CD4-positive, alpha-beta T cell treated with Interleukin-21 for 1 hour (primary cell): ENCODE data around the gene KCNG2.

Experiments
- DNase-seq: peaks from one replicate; pipeline ENCODE4 v3.0.0-alpha.2; 2020

The KCNG2 gene

GRCh38 chr18:79823120-79823519, 25.4 kb downstream of the KCNG2 start:
- no peak for DNase-seq

DNA sequence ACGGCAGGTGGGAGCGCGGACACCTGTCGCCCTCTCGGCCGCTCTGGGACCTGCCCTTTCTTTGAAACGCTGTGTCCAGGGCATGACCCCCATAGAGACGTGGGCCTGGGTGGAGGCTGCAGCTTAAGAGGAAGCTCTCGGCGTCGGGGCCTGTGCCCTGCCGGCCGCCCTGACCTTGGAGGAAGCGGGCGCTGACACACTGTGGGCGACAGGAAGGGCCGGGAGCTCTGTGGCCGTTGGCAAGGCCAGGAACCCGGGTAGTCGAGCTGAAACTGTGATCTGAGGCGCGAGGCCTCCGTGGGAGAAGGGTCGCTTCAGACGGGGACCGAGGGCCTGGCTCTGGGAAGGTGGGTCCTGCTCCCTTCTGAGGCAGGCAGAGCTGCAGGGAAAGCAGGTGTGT, 28.2 kb downstream of the KCNG2 start:
- DNase-seq = no peak

DNA sequence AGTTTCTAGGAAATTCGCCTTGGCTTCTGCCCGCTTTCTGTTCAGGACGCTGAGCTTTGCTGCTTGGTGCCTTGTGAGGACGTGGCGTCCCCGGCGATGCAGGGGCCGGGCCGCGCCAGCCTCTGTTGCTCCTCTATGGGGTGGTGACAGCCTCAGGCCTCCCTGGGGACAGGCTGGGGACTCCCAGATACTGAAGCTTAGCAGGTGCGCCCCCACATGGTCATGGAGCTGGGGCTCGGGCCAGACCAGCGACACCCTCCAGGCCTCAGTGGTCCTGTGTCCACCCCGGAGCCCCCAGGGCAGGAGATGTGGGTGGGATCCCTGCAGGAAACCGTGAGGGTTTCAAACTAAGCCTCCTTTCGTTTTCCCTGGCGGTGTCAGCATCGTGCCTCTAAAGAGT, 29.2 kb downstream of the KCNG2 start:
- DNase-seq = no peak

GRCh38 chr18:79828258-79828657, 30.5 kb downstream of the KCNG2 start:
- no peak for DNase-seq

- DNase-seq = no peak
These were observed 31.6 kb downstream of the KCNG2 start for GRCh38 chr18:79829136-79829854.

GRCh38 chr18:79832169-79832568, 34.4 kb downstream of the KCNG2 start:
- no peak for DNase-seq

DNA sequence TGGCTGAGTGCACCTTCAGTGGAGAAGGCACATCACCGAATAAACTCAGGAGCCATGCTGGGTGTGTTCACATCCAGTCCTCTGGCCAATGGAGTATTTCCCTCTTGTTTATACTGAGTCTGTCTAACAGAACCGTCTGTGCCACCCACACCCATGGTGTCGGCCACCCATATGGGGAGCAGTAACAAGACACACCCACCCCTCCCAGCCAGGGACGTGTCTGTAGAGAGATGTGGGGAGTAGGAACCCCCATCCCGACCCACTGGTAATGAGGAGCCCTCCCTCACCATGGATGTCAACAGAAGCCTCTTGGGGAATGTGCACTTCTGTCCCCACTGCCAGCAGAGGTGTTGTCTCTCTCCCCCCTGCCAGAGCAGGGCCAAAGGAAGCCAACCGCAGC, 37.1 kb downstream of the KCNG2 start:
- no peak for DNase-seq

DNA sequence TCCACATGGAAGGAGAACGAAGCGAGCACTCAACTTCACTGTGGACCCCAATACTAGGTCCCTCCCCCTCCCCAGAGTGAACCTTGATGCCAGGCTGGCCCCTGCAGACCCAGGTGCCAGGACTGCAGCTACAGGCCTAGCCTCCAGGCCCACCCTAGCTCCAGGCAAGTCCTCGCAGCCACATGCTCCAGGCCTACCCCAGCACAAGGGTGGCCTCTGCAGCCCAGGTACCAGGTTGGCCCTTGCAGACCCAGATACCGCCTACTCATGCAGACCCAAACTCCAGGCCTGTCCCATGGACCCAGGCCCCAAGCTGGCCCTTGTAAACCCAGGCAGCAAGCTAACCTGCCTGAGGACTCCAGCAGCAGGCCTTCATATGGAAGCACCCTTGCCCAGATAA, 44.2 kb downstream of the KCNG2 start:
- no peak for DNase-seq

DNA sequence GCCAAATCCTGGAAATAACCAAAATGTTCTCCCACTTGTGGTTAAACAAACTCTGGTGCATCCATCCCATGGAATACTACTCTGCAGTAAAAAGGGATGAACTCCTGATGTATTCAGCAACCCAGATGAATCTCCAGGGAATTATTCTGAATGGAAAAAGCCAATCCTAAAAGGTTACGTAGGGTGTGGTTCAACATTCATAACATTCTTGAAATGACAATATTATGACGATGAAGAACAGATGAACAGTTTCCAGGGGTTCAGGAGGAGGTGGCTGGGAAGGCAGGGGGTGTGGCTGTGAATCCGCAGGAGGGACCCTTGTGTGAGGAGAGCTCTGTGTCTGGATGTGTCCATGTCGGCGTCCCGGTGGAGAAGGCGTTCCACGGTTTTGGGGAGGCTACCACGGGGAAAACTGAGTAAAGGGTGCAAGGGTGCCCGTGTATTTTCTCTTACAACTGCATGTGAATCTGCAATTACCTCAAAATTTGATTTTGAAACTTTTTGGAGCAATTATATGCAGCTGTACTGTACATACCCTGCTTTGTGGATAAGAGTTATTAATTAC, 47.3 kb downstream of the KCNG2 start:
- no peak for DNase-seq

- no peak for DNase-seq
These were observed 49.3 kb downstream of the KCNG2 start for GRCh38 chr18:79846936-79847557.

DNA sequence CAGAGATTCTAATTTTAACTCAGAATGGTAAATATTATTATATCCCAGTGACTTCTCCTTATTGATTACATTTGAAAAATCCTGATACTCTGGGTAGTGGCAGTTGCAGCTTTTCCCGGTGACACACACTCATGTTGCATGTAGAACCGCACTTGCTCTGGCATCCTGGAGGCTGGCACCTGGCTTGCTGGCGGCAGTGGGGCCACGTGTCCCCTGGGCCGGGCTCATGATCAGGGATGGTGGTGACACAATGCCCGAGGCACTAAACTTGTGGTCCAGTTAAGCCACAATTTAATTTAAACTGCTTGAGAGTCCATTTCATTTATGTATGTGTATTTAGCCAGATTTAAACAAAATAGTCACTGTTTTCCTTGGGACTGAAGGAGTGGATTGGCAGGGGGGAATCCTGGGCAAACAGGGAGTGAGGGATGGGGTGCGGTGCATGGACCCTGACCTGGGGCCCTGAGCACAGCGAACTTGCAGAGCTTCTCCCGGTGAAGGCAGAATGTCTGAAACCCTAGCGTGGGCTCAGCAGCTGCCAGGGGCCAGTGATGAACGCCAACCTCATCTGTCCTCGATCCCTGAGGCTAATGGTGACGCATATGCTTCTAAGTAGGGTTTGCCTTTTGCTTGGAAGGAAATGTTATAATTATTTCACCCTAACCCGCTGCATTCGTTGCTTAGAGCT, 50.0 kb downstream of the KCNG2 start:
- no peak for DNase-seq

DNA sequence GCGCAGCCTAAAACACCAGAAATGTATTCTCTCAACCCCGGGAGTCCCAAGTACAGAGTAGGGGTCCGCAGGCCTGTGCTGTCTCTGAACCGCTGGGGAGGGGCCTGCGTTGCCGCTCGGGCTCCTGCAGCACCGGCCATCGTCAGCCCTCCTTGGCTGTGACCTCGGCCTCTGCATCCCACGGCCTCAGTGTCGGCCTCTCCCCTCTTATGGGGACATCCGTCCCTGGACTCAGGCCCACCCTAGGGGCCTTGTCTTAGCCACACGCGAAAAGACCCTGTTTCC, 50.5 kb downstream of the KCNG2 start:
- no peak for DNase-seq

GRCh38 chr18:79848579-79849327, 51.0 kb downstream of the KCNG2 start:
- DNase-seq = no peak

DNA sequence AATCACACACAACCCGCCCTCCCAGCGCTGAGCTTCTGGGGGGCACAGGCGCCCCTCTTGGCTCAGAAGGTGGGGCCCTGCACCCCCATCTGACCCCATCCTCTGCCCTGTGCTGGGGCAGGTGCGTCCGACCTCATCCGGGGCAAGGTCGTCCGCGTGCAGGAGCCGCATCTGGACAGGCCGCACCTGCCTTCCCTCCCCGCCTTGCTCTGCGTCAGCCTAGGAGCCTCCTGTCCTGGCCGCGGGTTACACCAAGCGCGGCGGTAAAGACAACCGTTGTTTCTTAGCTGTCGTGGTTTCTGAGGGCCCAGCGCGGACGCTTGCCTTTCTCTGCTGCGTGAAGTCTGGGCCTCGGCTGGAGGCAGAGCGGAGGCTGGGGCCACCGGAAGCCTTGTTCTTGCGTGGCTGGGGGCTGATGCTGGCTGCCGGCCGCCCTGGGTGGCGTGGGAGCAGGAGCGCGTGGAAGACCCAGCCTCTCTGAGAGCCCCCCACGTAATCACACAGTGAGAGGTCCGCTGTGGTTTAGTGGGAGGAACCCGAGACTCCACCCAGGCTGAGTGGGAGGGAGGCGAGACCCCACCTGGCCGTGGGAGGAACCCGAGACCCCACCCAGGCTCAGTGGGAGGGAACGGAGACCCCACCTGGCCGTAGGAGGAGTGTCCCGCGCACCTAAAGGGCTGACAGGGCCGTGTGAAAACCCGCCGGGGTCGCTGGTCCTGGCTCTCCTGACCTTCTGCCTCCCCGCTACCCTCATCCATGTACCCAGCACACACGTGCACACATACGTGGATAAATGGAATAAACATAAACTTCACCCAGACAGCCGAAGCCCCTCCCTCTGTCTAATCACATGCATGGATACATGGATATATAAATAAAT, 51.8 kb downstream of the KCNG2 start:
- DNase-seq = no peak

GRCh38 chr18:79850731-79851130, 53.0 kb downstream of the KCNG2 start:
- no peak for DNase-seq

DNA sequence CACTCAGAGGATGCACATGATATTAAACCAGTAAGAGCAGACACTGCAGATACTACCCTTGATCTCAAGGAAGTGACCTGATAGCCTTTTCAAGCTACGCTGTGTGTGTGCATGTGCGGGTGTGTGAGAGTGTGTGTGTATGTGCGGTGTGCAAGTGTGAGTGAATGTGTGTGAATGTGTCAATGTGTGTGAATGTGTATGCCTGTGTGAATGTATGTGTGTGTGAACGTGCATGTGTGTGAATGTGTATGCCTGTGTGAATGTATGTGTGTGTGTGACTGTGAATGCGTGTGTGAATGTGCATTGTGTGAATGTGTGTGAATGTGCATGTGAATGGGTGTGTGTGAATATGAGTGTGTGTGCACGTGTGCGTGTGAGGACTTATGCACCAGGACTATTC, 53.8 kb downstream of the KCNG2 start:
- no peak for DNase-seq

- DNase-seq = no peak
These were observed 54.2 kb downstream of the KCNG2 start for GRCh38 chr18:79851950-79852349.

DNA sequence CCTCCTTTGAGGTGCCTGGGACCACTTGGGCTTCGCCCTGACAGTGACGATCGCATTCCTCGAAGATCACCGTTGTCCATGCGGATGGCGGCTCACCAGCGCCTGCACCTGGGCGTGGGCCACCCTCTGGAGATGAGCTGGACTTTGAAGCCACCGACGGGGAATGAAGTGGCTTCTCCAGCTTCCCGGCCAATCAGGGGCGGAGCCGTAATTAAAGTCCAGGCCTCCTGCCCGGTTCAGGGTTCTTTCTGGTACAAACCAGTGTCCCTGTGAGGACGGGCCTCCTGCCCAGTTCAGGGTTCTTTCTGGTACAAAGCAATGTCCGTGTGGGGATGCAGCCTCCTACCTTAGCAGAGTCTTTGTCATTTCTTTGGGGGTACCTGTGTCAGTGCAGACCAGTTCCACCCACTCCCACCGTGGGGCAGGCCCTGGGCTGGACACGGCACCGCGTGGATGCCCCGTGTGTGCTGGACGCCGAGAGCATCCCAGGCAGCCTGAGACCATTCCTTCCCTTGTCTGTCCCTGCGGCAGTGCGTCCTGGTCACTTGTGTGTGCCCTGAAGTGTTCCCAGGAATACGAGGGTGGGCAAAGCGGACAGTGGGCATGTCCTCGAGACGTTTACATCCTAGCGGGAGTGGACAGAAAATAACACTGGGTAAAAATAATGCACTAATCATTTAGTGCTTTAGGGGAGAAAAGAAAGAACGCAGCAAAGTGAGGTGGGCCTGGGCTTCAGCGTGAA, 55.0 kb downstream of the KCNG2 start:
- no peak for DNase-seq

GRCh38 chr18:79853303-79853992, 55.7 kb downstream of the KCNG2 start:
- DNase-seq = no peak

- DNase-seq = no peak
These were observed 56.2 kb downstream of the KCNG2 start for GRCh38 chr18:79853993-79854364.
